ENCODE results near the gene GAS5. TPM values are rescaled to one million over a fixed set of nuclear protein-coding genes. Genes with fewer than 3 reads are reported as not detected.

Gene GAS5
- total and polyA plus RNA-seq, 4 donors, result 28.6 to 84.8 (median 58.5) TPM

DNA sequence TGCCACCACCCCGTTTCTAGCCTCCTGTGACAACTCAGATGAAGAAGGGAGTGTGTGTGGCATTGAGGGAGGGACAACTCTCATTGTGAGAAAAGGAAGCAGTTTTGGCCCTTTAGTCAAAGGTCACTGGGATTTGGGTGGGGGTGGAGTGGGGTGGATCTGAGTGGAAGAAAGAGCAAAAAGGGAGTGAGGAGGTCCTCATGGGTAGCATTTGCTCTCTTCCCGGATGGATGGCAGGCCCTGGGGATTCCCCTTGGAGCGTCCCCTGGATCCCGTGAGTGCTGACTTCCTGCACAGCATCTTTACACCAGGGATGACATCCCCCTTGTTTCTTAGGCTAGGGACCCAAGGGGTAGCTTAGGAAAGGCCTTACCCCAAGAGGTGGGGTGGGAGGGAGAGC, 48.9 kb upstream of the GAS5 start:
- no peaks in the 10 kb centered on the region for H3K27me3 ChIP-seq (ENCODE audit: control insufficient read depth in 4 of 4, insufficient read depth in 4 of 4, low read length in 3 of 4)
- H3K27ac ChIP-seq (ENCODE audit: low read depth in 1 of 2, low read length in 2 of 2), result peak overlapping the region; percentile 67 to 82
- peak overlapping the region; percentile 63 to 70 for H3K9ac ChIP-seq (ENCODE audit: low read depth in 1 of 2, low read length in 2 of 2)
- H3K4me3 ChIP-seq (ENCODE audit: low read depth in 1 of 3, low read length in 3 of 3), result peak overlapping the region; percentile 66 to 96 (median 90)
- H3K4me1 ChIP-seq (ENCODE audit: control insufficient read depth in 4 of 4, insufficient read depth in 4 of 4, low read length in 3 of 4), result peaks cover 4 to 50% (median 31%) of the 10 kb centered on the region in 4 donors
- 34% methylated on average over 4 of the region's 4 CpGs for WGBS
- H3K9me3 ChIP-seq (ENCODE audit: control insufficient read depth in 4 of 4, low read length in 3 of 4), result no peaks in the 10 kb centered on the region
- TF ChIP-seq SP1 (IDR thresholded peaks at IDR 0.05), result no peak
- TF ChIP-seq FOXA2 (IDR thresholded peaks at IDR 0.05), result no peak
- TF ChIP-seq YY1 (IDR thresholded peaks at IDR 0.05), result no peak
- TF ChIP-seq TAF1 (conservative IDR thresholded peaks at IDR 0.05), result no peak
- no peak for TF ChIP-seq EGR1 (IDR thresholded peaks at IDR 0.05; ENCODE audit: low read depth in 2 of 2)
- TF ChIP-seq JUND (IDR thresholded peaks at IDR 0.05), result no peak
- TF ChIP-seq, protein P1, sequence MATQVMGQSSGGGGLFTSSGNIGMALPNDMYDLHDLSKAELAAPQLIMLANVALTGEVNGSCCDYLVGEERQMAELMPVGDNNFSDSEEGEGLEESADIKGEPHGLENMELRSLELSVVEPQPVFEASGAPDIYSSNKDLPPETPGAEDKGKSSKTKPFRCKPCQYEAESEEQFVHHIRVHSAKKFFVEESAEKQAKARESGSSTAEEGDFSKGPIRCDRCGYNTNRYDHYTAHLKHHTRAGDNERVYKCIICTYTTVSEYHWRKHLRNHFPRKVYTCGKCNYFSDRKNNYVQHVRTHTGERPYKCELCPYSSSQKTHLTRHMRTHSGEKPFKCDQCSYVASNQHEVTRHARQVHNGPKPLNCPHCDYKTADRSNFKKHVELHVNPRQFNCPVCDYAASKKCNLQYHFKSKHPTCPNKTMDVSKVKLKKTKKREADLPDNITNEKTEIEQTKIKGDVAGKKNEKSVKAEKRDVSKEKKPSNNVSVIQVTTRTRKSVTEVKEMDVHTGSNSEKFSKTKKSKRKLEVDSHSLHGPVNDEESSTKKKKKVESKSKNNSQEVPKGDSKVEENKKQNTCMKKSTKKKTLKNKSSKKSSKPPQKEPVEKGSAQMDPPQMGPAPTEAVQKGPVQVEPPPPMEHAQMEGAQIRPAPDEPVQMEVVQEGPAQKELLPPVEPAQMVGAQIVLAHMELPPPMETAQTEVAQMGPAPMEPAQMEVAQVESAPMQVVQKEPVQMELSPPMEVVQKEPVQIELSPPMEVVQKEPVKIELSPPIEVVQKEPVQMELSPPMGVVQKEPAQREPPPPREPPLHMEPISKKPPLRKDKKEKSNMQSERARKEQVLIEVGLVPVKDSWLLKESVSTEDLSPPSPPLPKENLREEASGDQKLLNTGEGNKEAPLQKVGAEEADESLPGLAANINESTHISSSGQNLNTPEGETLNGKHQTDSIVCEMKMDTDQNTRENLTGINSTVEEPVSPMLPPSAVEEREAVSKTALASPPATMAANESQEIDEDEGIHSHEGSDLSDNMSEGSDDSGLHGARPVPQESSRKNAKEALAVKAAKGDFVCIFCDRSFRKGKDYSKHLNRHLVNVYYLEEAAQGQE (IDR thresholded peaks at IDR 0.05), result no peak
- TF ChIP-seq RAD21 (IDR thresholded peaks at IDR 0.05), result no peak
- TF ChIP-seq NR2F2 (IDR thresholded peaks at IDR 0.05), result no peak
- TF ChIP-seq, protein P2, sequence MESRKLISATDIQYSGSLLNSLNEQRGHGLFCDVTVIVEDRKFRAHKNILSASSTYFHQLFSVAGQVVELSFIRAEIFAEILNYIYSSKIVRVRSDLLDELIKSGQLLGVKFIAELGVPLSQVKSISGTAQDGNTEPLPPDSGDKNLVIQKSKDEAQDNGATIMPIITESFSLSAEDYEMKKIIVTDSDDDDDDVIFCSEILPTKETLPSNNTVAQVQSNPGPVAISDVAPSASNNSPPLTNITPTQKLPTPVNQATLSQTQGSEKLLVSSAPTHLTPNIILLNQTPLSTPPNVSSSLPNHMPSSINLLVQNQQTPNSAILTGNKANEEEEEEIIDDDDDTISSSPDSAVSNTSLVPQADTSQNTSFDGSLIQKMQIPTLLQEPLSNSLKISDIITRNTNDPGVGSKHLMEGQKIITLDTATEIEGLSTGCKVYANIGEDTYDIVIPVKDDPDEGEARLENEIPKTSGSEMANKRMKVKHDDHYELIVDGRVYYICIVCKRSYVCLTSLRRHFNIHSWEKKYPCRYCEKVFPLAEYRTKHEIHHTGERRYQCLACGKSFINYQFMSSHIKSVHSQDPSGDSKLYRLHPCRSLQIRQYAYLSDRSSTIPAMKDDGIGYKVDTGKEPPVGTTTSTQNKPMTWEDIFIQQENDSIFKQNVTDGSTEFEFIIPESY (IDR thresholded peaks at IDR 0.05), result no peak
- no peak for TF ChIP-seq HNF4G (IDR thresholded peaks at IDR 0.05)
- TF ChIP-seq, protein P3, sequence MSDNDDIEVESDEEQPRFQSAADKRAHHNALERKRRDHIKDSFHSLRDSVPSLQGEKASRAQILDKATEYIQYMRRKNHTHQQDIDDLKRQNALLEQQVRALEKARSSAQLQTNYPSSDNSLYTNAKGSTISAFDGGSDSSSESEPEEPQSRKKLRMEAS (IDR thresholded peaks at IDR 0.05), result no peak
- TF ChIP-seq FOXA1 (IDR thresholded peaks at IDR 0.05), result no peak
- TF ChIP-seq RXRA (IDR thresholded peaks at IDR 0.05), result no peak
- TF ChIP-seq, protein P4, sequence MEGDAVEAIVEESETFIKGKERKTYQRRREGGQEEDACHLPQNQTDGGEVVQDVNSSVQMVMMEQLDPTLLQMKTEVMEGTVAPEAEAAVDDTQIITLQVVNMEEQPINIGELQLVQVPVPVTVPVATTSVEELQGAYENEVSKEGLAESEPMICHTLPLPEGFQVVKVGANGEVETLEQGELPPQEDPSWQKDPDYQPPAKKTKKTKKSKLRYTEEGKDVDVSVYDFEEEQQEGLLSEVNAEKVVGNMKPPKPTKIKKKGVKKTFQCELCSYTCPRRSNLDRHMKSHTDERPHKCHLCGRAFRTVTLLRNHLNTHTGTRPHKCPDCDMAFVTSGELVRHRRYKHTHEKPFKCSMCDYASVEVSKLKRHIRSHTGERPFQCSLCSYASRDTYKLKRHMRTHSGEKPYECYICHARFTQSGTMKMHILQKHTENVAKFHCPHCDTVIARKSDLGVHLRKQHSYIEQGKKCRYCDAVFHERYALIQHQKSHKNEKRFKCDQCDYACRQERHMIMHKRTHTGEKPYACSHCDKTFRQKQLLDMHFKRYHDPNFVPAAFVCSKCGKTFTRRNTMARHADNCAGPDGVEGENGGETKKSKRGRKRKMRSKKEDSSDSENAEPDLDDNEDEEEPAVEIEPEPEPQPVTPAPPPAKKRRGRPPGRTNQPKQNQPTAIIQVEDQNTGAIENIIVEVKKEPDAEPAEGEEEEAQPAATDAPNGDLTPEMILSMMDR (IDR thresholded peaks at IDR 0.05; ENCODE audit: low read depth, low read length, missing input control), result no peak
- no peak for TF ChIP-seq GABPA (IDR thresholded peaks at IDR 0.05 in 1 of 2, conservative IDR thresholded peaks at IDR 0.05 in 1 of 2)
- TF ChIP-seq, protein P5, sequence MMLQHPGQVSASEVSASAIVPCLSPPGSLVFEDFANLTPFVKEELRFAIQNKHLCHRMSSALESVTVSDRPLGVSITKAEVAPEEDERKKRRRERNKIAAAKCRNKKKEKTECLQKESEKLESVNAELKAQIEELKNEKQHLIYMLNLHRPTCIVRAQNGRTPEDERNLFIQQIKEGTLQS (IDR thresholded peaks at IDR 0.05), result no peak
- TF ChIP-seq HNF4A (conservative IDR thresholded peaks at IDR 0.05), result no peak
- peaks cover 4 to 19% (median 10%) of the 10 kb centered on the region in 4 donors for H3K36me3 ChIP-seq (ENCODE audit: control insufficient read depth in 4 of 4, insufficient read depth in 3 of 4, low read depth in 1 of 4, low read length in 3 of 4)
- DNase-seq (ENCODE audit: low spot score), result no peak

Data from liver (tissue), 9 donors.